Stomach (tissue), 9 donors: ENCODE data around the gene MINDY3. TPM values are rescaled to one million over a fixed set of nuclear protein-coding genes. Genes with fewer than 3 reads are reported as not detected.
"Not testable (repeated sequence)": the region's sequence is repeated elsewhere in the genome, so short reads cannot be mapped to it uniquely, and the experiment has no call there.

Source experiments
- DNase-seq, 2 donors: peaks; one replicate each; pipeline versions ENCODE4 v3.0.0 to v3.0.0-alpha.2; 2013 to 2019
- H3K27ac ChIP-seq, 5 donors: fragments of 200-600 bp in 4 of 5; sonication (generic) in 4 of 5; one replicate each; pipeline ENCODE4 v1.5.1; 2013 to 2019; ENCODE audit warnings: mild to moderate bottlenecking in 1 of 5, moderate library complexity in 1 of 5
- H3K27me3 ChIP-seq, 3 donors: fragments of 200-600 bp; sonication (generic); one replicate each; pipeline ENCODE4 v1.5.1; 2017 to 2019; ENCODE audit warnings: mixed run types in 1 of 3
- H3K36me3 ChIP-seq, 4 donors: fragments of 200-600 bp; sonication (generic); 1 replicate in 3 of 4; 2 replicates in 1 of 4; pipeline ENCODE4 v1.5.1; 2016 to 2019
- H3K4me1 ChIP-seq, 4 donors: fragments of 200-600 bp; sonication (generic); one replicate each; pipeline ENCODE4 v1.5.1; 2016 to 2019
- H3K4me3 ChIP-seq, 4 donors: fragments of 200-600 bp; sonication (generic) in 3 of 4; one replicate each; pipeline ENCODE4 v1.5.1; 2016 to 2019; ENCODE audit warnings: mild to moderate bottlenecking in 1 of 4
- H3K9me3 ChIP-seq, 4 donors: fragments of 200-600 bp; sonication (generic); one replicate each; pipeline ENCODE4 v1.5.1; 2016 to 2019
- CTCF ChIP-seq, 7 experiments: fragments of 450-650 bp in 4 of 7; fragments of 200-600 bp in 3 of 7; sonication (generic) in 3 of 7; IDR thresholded peaks; one replicate each; pipeline ENCODE4 v1.5.1; 2016 to 2019; ENCODE audit warnings: antibody characterized with exemption in 7 of 7, control low read depth in 2 of 7, mild to moderate bottlenecking in 1 of 7
- EP300 ChIP-seq: sonication (generic); formaldehyde crosslinking; IDR thresholded peaks from one replicate; pipeline ENCODE4 v1.6.1; 2017; ENCODE audit warnings: antibody characterized with exemption
- POLR2A ChIP-seq, 4 donors: fragments of 450-650 bp; IDR thresholded peaks; one replicate each; pipeline ENCODE4 v1.6.1; 2016; ENCODE audit warnings: antibody characterized with exemption in 4 of 4, control low read depth in 2 of 4, mild to moderate bottlenecking in 1 of 4, moderate library complexity in 1 of 4
- POLR2AphosphoS5 ChIP-seq, 3 donors: sonication (generic); formaldehyde crosslinking; IDR thresholded peaks; one replicate each; pipeline ENCODE4 v1.6.1; 2016; ENCODE audit warnings: antibody characterized with exemption in 3 of 3
- WGBS, 5 donors: extraction: QIAGEN DNeasy Blood & Tissue Kit in 3 of 5; methylation state at CpG; one replicate each; pipeline versions ENCODE4 v1.1.5 to v1.1.7; 2013 to 2018; 5-methylcytosine and 5-hydroxymethylcytosine counted together
- intact Hi-C: fragments of 100-400 bp; cut with DNase I; formaldehyde crosslinking; loops from one replicate; pipeline ENCODE4 v1.15.1; 2023; ENCODE audit warnings: low total_unique reads
- polyA plus RNA-seq, 3 donors: library from polyadenylated mRNA; stranded (reverse); fragments of 200-250 nt; gene quantifications; one replicate each; pipeline ENCODE4 v1.2.3, GENCODE V29; 2013
- total RNA-seq, 5 donors: library from RNA; depleted of rRNA; stranded (reverse); fragments of >200 nt; gene quantifications; one replicate each; pipeline versions ENCODE4 v1.1.0 to v1.2.3, GENCODE V29; 2014 to 2016
- donor health status: healthy with polysubstance abuse.
- donor health status: Bipolar disorder and iron deficiency.
- donor health status: healthy.

MINDY3 gene
- total and polyA plus RNA-seq, 8 donors: 7.6 to 55.4 (median 17.6) TPM

GRCh38 chr10:15856328-15857015 is 3.8 kb downstream of the MINDY3 start:
- 83 to 92% (median 87%) methylated on average over 4 of the region's 4 CpGs for WGBS, 5 donors
- intact Hi-C loops: no loop called here
- H3K9me3 ChIP-seq: no peaks in the 10 kb centered on the region
- H3K36me3 ChIP-seq: no peaks in the 10 kb centered on the region
- H3K27ac ChIP-seq: no peak overlapping the region
- H3K4me3 ChIP-seq: no peak overlapping the region
- no peaks in the 10 kb centered on the region for H3K27me3 ChIP-seq
- TF ChIP-seq EP300 (no peak), POLR2A (IDR thresholded peaks at IDR 0.05) (no peak), CTCF (IDR thresholded peaks at IDR 0.05) (no peak), POLR2AphosphoS5 (IDR thresholded peaks at IDR 0.05) (no peak)
- peaks cover 6 to 58% (median 38%) of the 10 kb centered on the region in 4 donors for H3K4me1 ChIP-seq
- DNase-seq: no peak

- 71 to 87% (median 81%) methylated on average over 4 of the region's 4 CpGs for WGBS, 5 donors
- peaks cover 2 to 42% (median 24%) of the 10 kb centered on the region in 4 donors for H3K4me1 ChIP-seq
- TF ChIP-seq POLR2A (IDR thresholded peaks at IDR 0.05) (no peak), EP300 (no peak), POLR2AphosphoS5 (IDR thresholded peaks at IDR 0.05) (no peak), CTCF (IDR thresholded peaks at IDR 0.05) (no peak)
Observed at GRCh38 chr10:15853800-15854199, 6.5 kb downstream of the MINDY3 start.

GRCh38 chr10:15852111-15852557 is 8.2 kb downstream of the MINDY3 start:
- intact Hi-C loops: no loop called here
- DNase-seq: no peak
- H3K27ac ChIP-seq: no peak overlapping the region
- H3K4me1 ChIP-seq: peaks cover 0 to 26% (median 14%) of the 10 kb centered on the region in 4 donors
- H3K27me3 ChIP-seq: no peaks in the 10 kb centered on the region
- peaks cover 0 to 8% (median 2%) of the 10 kb centered on the region in 4 donors for H3K36me3 ChIP-seq
- H3K9me3 ChIP-seq: peaks cover 0 to 13% (median 3%) of the 10 kb centered on the region in 4 donors
- H3K4me3 ChIP-seq: no peak overlapping the region
- TF ChIP-seq CTCF (IDR thresholded peaks at IDR 0.05) (no peak), POLR2AphosphoS5 (IDR thresholded peaks at IDR 0.05) (no peak), EP300 (no peak), POLR2A (IDR thresholded peaks at IDR 0.05) (no peak)
- 79 to 90% (median 80%) methylated on average over 2 of the region's 2 CpGs for WGBS, 5 donors

More at GRCh38 chr10:15853800-15854199, 6.5 kb downstream of the MINDY3 start:
- Histone ChIP-seq H3K9me3 (peaks cover 0 to 13% (median 3%) of the 10 kb centered on the region in 4 donors), H3K36me3 (no peaks in the 10 kb centered on the region), H3K4me3 (no peak overlapping the region), H3K27me3 (no peaks in the 10 kb centered on the region), H3K27ac (no peak overlapping the region)
- no peak for DNase-seq
- intact Hi-C loops: no loop called here

GRCh38 chr10:15850337-15850978 is 9.8 kb downstream of the MINDY3 start:
- Histone ChIP-seq H3K4me1 (peaks cover 0 to 15% (median 4%) of the 10 kb centered on the region in 4 donors), H3K9me3 (peaks cover 0 to 13% (median 3%) of the 10 kb centered on the region in 4 donors)
- DNase-seq, intact Hi-C loops, H3K27ac ChIP-seq, H3K27me3 ChIP-seq, H3K4me3 ChIP-seq, H3K36me3 ChIP-seq: not testable (repeated sequence)
- 91 to 98% (median 96%) methylated on average over 9 of the region's 9 CpGs for WGBS, 5 donors
